IMR-90 (cell line): ENCODE results near the gene NOD1. TPM values are rescaled to one million over a fixed set of nuclear protein-coding genes. Genes with fewer than 3 reads are reported as not detected.

ENCODE experiments used
- ATAC-seq: fragments of 200-7000 bp; cut with Tn5 transposase; 2 replicates; pipeline ENCODE4 v1.9.1; 2020; ENCODE audit warnings: low read depth, mild to moderate bottlenecking, moderate library complexity
- BruUV-seq: library from RNA; stranded (reverse); fragments of 400-500 nt; replicated peaks from 2 replicates; lab custom pipeline; 2021; lab: Mats Ljungman, UMichigan
- CTCF ChIA-PET: fragments of 300-600 bp; formaldehyde crosslinking; extraction: SDS; loops from one replicate; lab custom pipeline; 2021; ENCODE audit warnings: antibody characterized with exemption; lab: Yijun Ruan, JAX
- POLR2A ChIA-PET: fragments of 300-600 bp; sonication (Branson Sonifier 250); formaldehyde crosslinking; loops from one replicate; lab custom pipeline; 2022; ENCODE audit warnings: antibody characterized with exemption; ENCODE audit not compliant: unreplicated experiment; lab: Charles Lee
- DNase-seq: peaks from one replicate; pipeline ENCODE4 v3.0.0; 2013
- H2AFZ ChIP-seq: replicated peaks from 2 replicates; pipeline ENCODE3; 2013; ENCODE audit warnings: low read length, mild to moderate bottlenecking; ENCODE audit not compliant: poor library complexity
- H2AK5ac ChIP-seq: 2 replicates; pipeline ENCODE4 v1.6.1; 2013; ENCODE audit warnings: low read depth, low read length, inconsistent platforms
- H2AK9ac ChIP-seq: replicated peaks from 2 replicates; pipeline ENCODE3; 2013; ENCODE audit warnings: mild to moderate bottlenecking, low read depth, low read length, moderate library complexity; ENCODE audit not compliant: poor library complexity
- H2BK120ac ChIP-seq: 2 replicates; pipeline ENCODE4 v1.6.1; 2013; ENCODE audit warnings: low read depth, low read length, inconsistent platforms
- H2BK15ac ChIP-seq: 3 replicates; pipeline ENCODE4 v1.6.1; 2013; ENCODE audit warnings: low read depth, low read length, inconsistent platforms
- H2BK20ac ChIP-seq: 2 replicates; pipeline ENCODE4 v1.6.1; 2013; ENCODE audit warnings: low read depth, mild to moderate bottlenecking, inconsistent platforms, low read length, moderate library complexity
- H2BK5ac ChIP-seq: 2 replicates; pipeline ENCODE4 v1.6.1; 2013; ENCODE audit warnings: mild to moderate bottlenecking, low read depth, low read length, inconsistent platforms; ENCODE audit not compliant: poor library complexity, severe bottlenecking
- H3K14ac ChIP-seq: replicated peaks from 2 replicates; pipeline ENCODE4 v1.6.1; 2013; ENCODE audit warnings: low read depth, low read length, inconsistent platforms
- H3K18ac ChIP-seq: 2 replicates; pipeline ENCODE4 v1.6.1; 2013; ENCODE audit warnings: low read depth, low read length, control low read depth
- H3K23ac ChIP-seq: 2 replicates; pipeline ENCODE4 v1.6.1; 2013; ENCODE audit warnings: low read depth, low read length, inconsistent platforms
- H3K27ac ChIP-seq: 2 replicates; pipeline ENCODE4 v1.5.1; 2013; ENCODE audit warnings: mild to moderate bottlenecking, control low read depth, low read length; ENCODE audit not compliant: insufficient read depth
- H3K27me3 ChIP-seq: 2 replicates; pipeline ENCODE4 v1.6.1; 2013; ENCODE audit warnings: low read length; ENCODE audit not compliant: control insufficient read depth, insufficient read depth
- H3K36me3 ChIP-seq: 2 replicates; pipeline ENCODE4 v1.6.1; 2013; ENCODE audit warnings: low read length, mixed read lengths; ENCODE audit not compliant: control insufficient read depth, insufficient read depth
- H3K4ac ChIP-seq: 2 replicates; pipeline ENCODE4 v1.6.1; 2013; ENCODE audit warnings: low read depth, low read length, inconsistent platforms
- H3K4me1 ChIP-seq: 2 replicates; pipeline ENCODE4 v1.6.1; 2013; ENCODE audit warnings: low read length, mixed read lengths; ENCODE audit not compliant: control insufficient read depth, insufficient read depth
- H3K4me2 ChIP-seq: 2 replicates; pipeline ENCODE4 v1.6.1; 2013; ENCODE audit warnings: low read depth, mild to moderate bottlenecking, control low read depth, low read length, moderate library complexity
- H3K4me3 ChIP-seq: 2 replicates; pipeline ENCODE4 v1.5.1; 2013; ENCODE audit warnings: low read depth, mild to moderate bottlenecking, control low read depth, low read length, moderate library complexity; ENCODE audit not compliant: insufficient read depth
- H3K56ac ChIP-seq: 2 replicates; pipeline ENCODE4 v1.6.1; 2013; ENCODE audit warnings: low read length, inconsistent platforms; ENCODE audit not compliant: insufficient read depth; ENCODE audit errors: extremely low read depth
- H3K79me1 ChIP-seq, 2 experiments: 2 replicates each; pipeline ENCODE4 v1.6.1; 2013; ENCODE audit warnings: low read length in 2 of 2, inconsistent platforms in 1 of 2, low read depth in 1 of 2
- H3K9ac ChIP-seq: 2 replicates; pipeline ENCODE4 v1.6.1; 2013; ENCODE audit warnings: low read depth, low read length, control low read depth
- H3K9me1 ChIP-seq: 2 replicates; pipeline ENCODE4 v1.6.1; 2013; ENCODE audit warnings: low read length, inconsistent platforms; ENCODE audit not compliant: insufficient read depth
- H3K9me3 ChIP-seq: 2 replicates; pipeline ENCODE4 v1.6.1; 2013; ENCODE audit warnings: low read length; ENCODE audit not compliant: control insufficient read depth, insufficient read depth
- H4K20me1 ChIP-seq: 2 replicates; pipeline ENCODE4 v1.6.1; 2013; ENCODE audit warnings: low read length, inconsistent platforms; ENCODE audit not compliant: insufficient read depth
- H4K5ac ChIP-seq: 2 replicates; pipeline ENCODE4 v1.6.1; 2013; ENCODE audit warnings: mild to moderate bottlenecking, low read depth, low read length, control low read depth
- H4K8ac ChIP-seq, 2 experiments: 2 replicates each; pipeline ENCODE4 v1.6.1; 2013; ENCODE audit warnings: low read depth in 2 of 2, low read length in 2 of 2, control low read depth in 1 of 2, inconsistent platforms in 1 of 2
- H4K91ac ChIP-seq: 2 replicates; pipeline ENCODE4 v1.6.1; 2013; ENCODE audit warnings: low read depth, low read length, inconsistent platforms; ENCODE audit not compliant: insufficient read depth
- MAFK ChIP-seq: IDR thresholded peaks from 2 replicates; pipeline ENCODE4 v1.6.1; 2012; ENCODE audit warnings: low read depth, low read length, improper control_type of control experiment
- MXI1 ChIP-seq: IDR thresholded peaks from 2 replicates; pipeline ENCODE4 v1.6.1; 2012; ENCODE audit warnings: low read depth, mild to moderate bottlenecking, low read length, moderate library complexity, borderline replicate concordance
- RAD21 ChIP-seq: IDR thresholded peaks from 2 replicates; pipeline ENCODE4 v1.6.1; 2012; ENCODE audit warnings: low read length, improper control_type of control experiment
- SMC3 ChIP-seq: fragments of 150-350 bp; IDR thresholded peaks from 2 replicates; pipeline ENCODE4 v1.6.1; 2016; ENCODE audit warnings: low read depth, mild to moderate bottlenecking, antibody characterized with exemption, low read length, moderate library complexity
- USF2 ChIP-seq: fragments of 150-350 bp; IDR thresholded peaks from 2 replicates; pipeline ENCODE4 v1.6.1; 2017; ENCODE audit warnings: mild to moderate bottlenecking, antibody characterized with exemption, low read length, low read depth
- whole genome bisulfite sequencing, 2 experiments: methylation state at CpG; one replicate each; pipeline versions ENCODE4 v1.1.5 to v1.1.7; 2013; ENCODE audit warnings: missing lambda C conversion rate in 2 of 2; ENCODE audit not compliant: insufficient read length in 1 of 2; ENCODE audit errors: extremely low coverage in 2 of 2; 5-methylcytosine and 5-hydroxymethylcytosine counted together
- dilution Hi-C: fragments of 300-500 bp; cut with HindIII; formaldehyde crosslinking; loops from one replicate; pipeline ENCODE4 v1.14.3; 2018; ENCODE audit warnings: low sequenced_read_pairs; ENCODE audit not compliant: unreplicated experiment
- in situ Hi-C: fragments of 300-500 bp; cut with MboI; formaldehyde crosslinking; loops from 3 replicates; pipeline ENCODE4 v1.14.3; 2019; ENCODE audit warnings: low sequenced_read_pairs, inconsistent platforms, mixed read lengths
- intact Hi-C: fragments of 100-400 bp; cut with micrococcal nuclease; formaldehyde crosslinking; loops from 2 replicates; pipeline ENCODE4 v1.10.0; 2022
- polyA plus RNA-seq, 3 experiments: library from polyadenylated mRNA; depleted of rRNA; stranded (reverse); fragments of >200 nt; gene quantifications; 2 replicates each; pipeline ENCODE4 v1.2.3, GENCODE V29; 2012; ENCODE audit warnings: low replicate concordance in 1 of 3
- total RNA-seq: library from RNA; depleted of rRNA; stranded (reverse); fragments of >200 nt; gene quantifications from 2 replicates; pipeline ENCODE4 v1.2.3, GENCODE V29; 2012

Gene NOD1
- total and polyA plus RNA-seq, 2 of the 4 experiments (the other 2 are of a cell fraction), result 1.8 to 3.0 TPM

- H3K79me1 ChIP-seq, result no peaks in the 10 kb centered on the region
- H3K23ac ChIP-seq, result no peak overlapping the region
- ChIA-PET POLR2A (no interaction called here), CTCF (no interaction called here)
- H3K9ac ChIP-seq, result no peak overlapping the region
- no peak overlapping the region for H3K14ac ChIP-seq
- no peak for ATAC-seq
- no peak overlapping the region for H4K91ac ChIP-seq
- TF ChIP-seq MXI1 (no peak), USF2 (no peak), RAD21 (no peak), MAFK (no peak), SMC3 (no peak)
- H2BK20ac ChIP-seq, result no peak overlapping the region
- H3K36me3 ChIP-seq, result peaks cover 19% of the 10 kb centered on the region; the same call in 1 of the 2 replicates
- no peak overlapping the region for H3K4me3 ChIP-seq
- no peak overlapping the region for H4K8ac ChIP-seq
- 56% methylated on average over 3 of the region's 7 CpGs; no CpG with 5 or more reads in 1 of the 2 experiments for whole genome bisulfite sequencing, 2 experiments
- dilution Hi-C loops, result no loop called here
- no peak overlapping the region for H3K4ac ChIP-seq
- H3K9me3 ChIP-seq, result no peaks in the 10 kb centered on the region
- H2BK120ac ChIP-seq, result no peak overlapping the region
- H3K56ac ChIP-seq, result no peak overlapping the region
- intact Hi-C loops, result no loop called here
- H3K27me3 ChIP-seq, result no peaks in the 10 kb centered on the region
- no peak overlapping the region for H2AK9ac ChIP-seq
- no TSS peak for BruUV-seq
- no peak overlapping the region for H4K5ac ChIP-seq
- no peaks in the 10 kb centered on the region for H4K20me1 ChIP-seq
- H3K18ac ChIP-seq, result no peak overlapping the region
- H2AK5ac ChIP-seq, result no peak overlapping the region
- no peak overlapping the region for H3K27ac ChIP-seq
- no peak overlapping the region for H3K4me2 ChIP-seq
- H2BK15ac ChIP-seq, result no peak overlapping the region
- no peak overlapping the region for H2AFZ ChIP-seq
- DNase-seq, result no peak
- no peak overlapping the region for H2BK5ac ChIP-seq
- H3K4me1 ChIP-seq, result peaks cover 4% of the 10 kb centered on the region; the same call in 1 of the 2 replicates
- no peaks in the 10 kb centered on the region for H3K9me1 ChIP-seq
- in situ Hi-C loops, result no loop called here
These were observed 42.5 kb downstream of the NOD1 start for GRCh38 chr7:30436046-30436445.
